Stimulated activated CD4-positive, alpha-beta T cell treated with anti-CD3 and anti-CD28 coated beads, TNF-alpha, amount 100 ng/mL, for 4 hours (primary cell): ENCODE data around the gene MLPH.

Source experiments
- DNase-seq, 3 experiments: peaks; one replicate each; pipeline ENCODE4 v3.0.0-alpha.2; 2020; ENCODE audit warnings: low read depth in 3 of 3

Gene MLPH

GRCh38 chr2:237519506-237520245 lies 32.6 kb downstream of the MLPH start:
- no peak for DNase-seq

GRCh38 chr2:237520290-237520689 lies 33.2 kb downstream of the MLPH start:
- no peak for DNase-seq

GRCh38 chr2:237524631-237525030 lies 37.6 kb downstream of the MLPH start:
- DNase-seq: no peak

DNA sequence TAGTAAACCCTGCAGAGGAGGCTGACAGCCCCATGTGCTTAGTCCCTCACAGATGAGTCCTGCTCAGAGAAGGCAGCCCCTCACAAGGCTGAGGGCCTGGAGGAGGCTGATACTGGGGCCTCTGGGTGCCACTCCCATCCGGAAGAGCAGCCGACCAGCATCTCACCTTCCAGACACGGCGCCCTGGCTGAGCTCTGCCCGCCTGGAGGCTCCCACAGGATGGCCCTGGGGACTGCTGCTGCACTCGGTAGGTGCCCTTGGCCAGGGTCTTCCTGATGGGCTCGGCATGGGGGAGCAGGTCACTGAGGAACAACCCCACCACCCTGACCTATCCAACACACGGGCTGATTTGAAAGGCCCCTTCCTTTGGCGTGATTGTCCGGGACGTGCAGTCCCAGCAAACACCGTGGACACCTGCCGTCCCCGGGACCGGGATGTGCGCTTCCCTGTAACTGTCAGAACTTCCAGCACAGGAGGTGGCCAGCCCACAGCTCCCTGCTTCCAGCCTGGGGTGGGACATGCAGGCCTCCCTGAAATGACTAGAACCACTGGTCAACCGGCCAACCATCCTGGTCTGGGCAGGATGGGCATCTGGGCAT lies 38.6 kb downstream of the MLPH start:
- DNase-seq: no peak

- DNase-seq: no peak
Observed at GRCh38 chr2:237527233-237527632, 40.2 kb downstream of the MLPH start.

GRCh38 chr2:237527766-237528165 lies 40.7 kb downstream of the MLPH start:
- no peak for DNase-seq

- DNase-seq: no peak
Observed at GRCh38 chr2:237529452-237530402, 42.7 kb downstream of the MLPH start.

DNA sequence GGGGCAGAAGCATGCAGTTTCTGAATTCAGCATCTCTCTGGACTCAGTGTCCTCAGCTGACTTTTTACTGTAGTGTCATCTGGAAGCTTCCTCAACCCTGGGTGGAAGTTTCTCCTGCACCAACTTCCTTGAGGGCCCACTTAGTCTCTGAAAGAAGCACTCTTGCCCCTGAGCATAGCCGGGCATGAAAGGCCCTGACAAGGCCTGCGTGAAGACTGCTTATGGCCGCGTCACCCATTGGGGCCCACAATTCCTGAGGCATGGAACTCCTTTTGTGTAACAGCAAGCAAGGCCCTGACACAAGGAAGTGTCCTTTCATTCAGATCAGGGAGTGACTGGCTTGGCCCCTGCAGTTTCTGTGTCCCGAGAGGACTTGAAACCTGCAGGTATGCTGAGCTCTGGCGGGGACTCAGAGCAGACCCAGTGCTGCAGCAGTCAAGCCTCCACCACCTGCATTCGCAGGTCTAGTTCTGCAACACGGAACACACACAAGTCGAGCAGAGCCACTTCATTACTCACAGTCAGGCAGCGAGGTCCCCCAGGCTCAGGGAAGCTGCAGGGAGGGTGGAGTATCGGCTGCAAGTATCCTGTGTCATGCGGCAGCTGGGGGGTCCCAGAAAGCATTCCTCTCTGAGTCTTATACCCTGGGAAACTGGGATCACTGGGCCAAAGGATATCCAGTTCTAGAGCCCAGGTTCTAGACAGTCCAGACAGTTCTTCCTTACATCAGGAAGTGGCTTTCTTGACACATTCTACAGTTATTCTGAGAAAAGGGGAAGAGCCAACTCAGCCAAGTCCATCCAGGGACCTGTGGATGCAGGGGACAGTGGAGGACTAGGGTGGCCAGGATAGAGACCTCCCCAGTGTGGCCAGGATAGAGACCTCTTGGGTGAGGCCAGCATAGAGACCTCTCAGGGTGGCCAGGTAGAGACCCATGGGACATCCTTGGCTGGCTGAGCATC lies 43.7 kb downstream of the MLPH start:
- DNase-seq: no peak

GRCh38 chr2:237532160-237532559 lies 45.1 kb downstream of the MLPH start:
- DNase-seq: no peak

GRCh38 chr2:237533668-237534161 lies 46.7 kb downstream of the MLPH start:
- no peak for DNase-seq

GRCh38 chr2:237534380-237534779 lies 47.3 kb downstream of the MLPH start:
- DNase-seq: no peak

DNA sequence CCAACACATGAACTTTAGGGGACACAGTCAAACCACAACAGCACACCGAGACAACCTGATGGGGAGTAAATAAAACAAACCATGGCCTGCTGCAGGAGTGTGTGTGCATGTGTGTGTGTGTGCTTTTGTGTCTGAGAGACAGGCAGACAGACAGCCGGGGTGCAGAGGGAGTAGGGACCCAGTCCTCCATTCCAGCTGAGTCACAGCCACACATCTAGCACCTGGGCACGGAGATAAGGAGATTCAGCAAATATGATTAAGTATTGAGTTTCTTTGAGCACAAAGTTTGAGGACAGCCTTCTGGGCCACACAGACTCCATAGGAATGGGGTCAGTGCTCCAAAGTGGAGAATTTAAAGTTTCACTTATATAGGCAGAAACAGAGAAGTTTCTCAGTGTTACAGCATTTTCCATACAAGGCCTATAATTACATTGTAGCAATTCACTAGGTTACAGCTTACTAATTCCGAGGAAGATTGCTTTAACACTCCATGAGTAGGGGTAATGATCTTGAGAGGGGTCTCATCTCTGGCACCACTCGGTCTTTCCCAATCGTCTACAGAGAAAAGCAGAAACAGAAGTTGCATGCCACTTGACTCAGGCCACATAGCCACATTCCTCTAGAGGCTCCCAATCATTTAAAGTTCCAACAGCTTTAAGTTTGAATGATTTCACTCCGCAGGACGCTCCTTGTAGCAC lies 48.5 kb downstream of the MLPH start:
- DNase-seq: no peak

GRCh38 chr2:237536083-237536415 lies 49.0 kb downstream of the MLPH start:
- DNase-seq: no peak

GRCh38 chr2:237536617-237537016 lies 49.6 kb downstream of the MLPH start:
- no peak for DNase-seq

DNA sequence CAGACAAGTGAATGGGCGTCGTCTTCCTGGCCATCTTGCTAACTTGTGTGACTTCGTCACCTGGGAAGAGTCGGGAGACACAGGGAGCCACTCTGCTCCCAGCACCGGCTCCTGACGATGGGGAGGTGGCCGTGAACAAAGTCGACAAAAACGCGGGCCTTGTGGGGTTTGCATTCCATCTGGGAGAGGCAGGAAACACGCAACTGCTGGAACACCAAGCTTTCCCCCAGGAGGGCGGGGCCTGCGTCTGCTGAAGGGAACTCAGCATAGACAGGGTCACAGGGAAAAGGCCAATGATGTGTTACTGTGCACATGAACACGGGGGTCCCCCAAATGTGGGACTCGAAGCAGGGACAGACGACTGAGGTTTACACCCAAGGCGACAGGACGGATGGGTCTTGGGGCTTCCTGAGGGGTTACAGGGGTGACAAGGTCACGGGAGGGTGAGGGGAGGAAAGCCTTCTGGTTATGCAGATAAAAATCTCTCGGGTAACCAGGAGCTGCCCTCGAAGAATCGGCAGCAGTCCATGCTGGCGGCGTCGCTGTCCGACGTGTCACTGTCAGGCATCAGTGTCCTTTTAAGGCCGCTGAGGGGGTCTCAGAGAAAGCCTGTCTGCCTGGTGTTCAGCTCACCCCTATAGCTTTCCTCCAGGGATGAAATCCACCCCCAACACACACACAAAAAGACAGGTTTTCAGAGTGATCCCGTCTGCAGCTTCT lies 51.1 kb downstream of the MLPH start:
- no peak for DNase-seq

- DNase-seq: no peak
Observed at GRCh38 chr2:237538901-237539300, 51.9 kb downstream of the MLPH start.

DNA sequence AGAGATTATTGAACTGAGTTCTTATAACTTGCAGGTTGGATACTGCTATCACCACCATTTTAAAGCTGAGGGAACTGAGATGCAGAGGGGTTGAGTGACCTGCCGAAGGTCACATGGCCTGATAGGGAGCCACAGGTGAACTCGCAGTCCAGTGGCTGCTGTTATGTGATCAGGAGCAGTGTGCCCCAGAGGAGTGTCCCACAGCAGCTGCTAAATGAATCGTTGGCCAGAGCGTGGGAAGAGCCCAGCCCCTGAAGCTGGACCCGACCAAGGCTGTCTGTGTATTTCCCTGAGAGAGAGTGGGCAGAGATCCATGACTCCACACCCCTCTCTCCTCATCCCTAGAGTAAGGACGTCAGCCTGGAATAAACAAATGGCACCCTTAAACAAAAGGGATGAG lies 52.6 kb downstream of the MLPH start:
- DNase-seq: no peak

GRCh38 chr2:237540223-237540775 lies 53.2 kb downstream of the MLPH start:
- no peak for DNase-seq

DNA sequence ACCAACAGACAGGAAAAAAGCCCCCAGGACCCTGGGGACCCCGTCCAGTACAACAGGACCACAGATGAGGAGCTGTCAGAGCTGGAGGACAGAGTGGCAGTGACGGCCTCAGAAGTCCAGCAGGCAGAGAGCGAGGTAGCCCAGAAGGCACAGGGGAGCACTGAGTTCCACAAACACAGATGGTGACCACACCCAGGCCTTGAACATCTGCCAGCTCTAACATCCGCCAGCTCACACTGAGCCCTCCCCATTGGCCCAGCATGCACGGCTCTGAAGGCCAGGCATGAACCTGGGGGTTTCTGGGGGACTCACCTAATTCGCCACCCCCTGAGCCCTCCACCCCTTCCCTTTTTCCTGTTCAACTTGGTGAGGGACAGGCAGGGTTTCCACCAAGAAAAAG lies 53.8 kb downstream of the MLPH start:
- DNase-seq: no peak

DNA sequence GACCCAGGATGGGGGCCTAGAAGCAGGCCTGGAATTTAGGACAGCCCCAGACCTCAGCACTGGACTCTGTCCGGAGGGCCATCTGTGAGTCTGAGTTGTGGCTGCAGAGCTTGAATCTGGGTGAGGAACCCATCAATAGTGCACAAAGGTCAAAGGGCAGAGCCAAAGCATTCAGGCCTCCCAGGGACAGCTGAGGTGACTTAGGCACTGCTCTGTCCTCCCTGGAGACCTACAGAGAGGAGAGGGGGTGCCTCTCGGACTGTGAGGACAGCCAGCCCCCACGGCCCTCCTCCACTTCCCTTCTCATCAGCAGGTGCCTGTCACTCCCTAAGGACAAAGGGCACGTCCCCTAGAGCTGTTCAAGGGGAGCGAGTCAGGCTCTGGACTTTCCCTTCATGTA lies 54.2 kb downstream of the MLPH start:
- DNase-seq: no peak
